Thyroid gland (tissue), 4 donors: ENCODE results near the gene RBM23. TPM values are rescaled to one million over a fixed set of nuclear protein-coding genes. Genes with fewer than 3 reads are reported as not detected.
A peak's percentile ranks its signal among the peaks of the same experiment; 100 is the strongest.
"Not testable (repeated sequence)": the region's sequence is repeated elsewhere in the genome, so short reads cannot be mapped to it uniquely, and the experiment has no call there.

ENCODE experiments used
- DNase-seq, 2 donors: peaks; one replicate each; pipeline ENCODE4 v3.0.0-alpha.2; 2019
- H3K27ac ChIP-seq, 3 donors: fragments of 200-600 bp; sonication (generic); 1 replicate in 2 of 3; 2 replicates in 1 of 3; pipeline ENCODE4 v1.5.1; 2016 to 2019; ENCODE audit warnings: mild to moderate bottlenecking in 1 of 3, moderate library complexity in 1 of 3
- H3K27me3 ChIP-seq: fragments of 200-600 bp; sonication (generic); one replicate; pipeline ENCODE4 v1.5.1; 2019
- H3K36me3 ChIP-seq, 2 donors: fragments of 200-600 bp; sonication (generic); one replicate each; pipeline ENCODE4 v1.5.1; 2016 to 2019
- H3K4me1 ChIP-seq, 2 donors: fragments of 200-600 bp; sonication (generic); one replicate each; pipeline ENCODE4 v1.5.1; 2017 to 2019
- H3K4me3 ChIP-seq, 3 donors: fragments of 200-600 bp; sonication (generic); replicated peaks in 1 of 3; 1 replicate in 2 of 3; 2 replicates in 1 of 3; pipeline ENCODE4 v1.5.1; 2016; ENCODE audit warnings: mild to moderate bottlenecking in 1 of 3
- H3K9me3 ChIP-seq: fragments of 200-600 bp; sonication (generic); one replicate; pipeline ENCODE4 v1.5.1; 2017
- POLR2A ChIP-seq, 2 donors: fragments of 450-650 bp; IDR thresholded peaks; one replicate each; pipeline ENCODE4 v1.6.1; 2017; ENCODE audit warnings: antibody characterized with exemption in 2 of 2, mild to moderate bottlenecking in 2 of 2, moderate library complexity in 1 of 2
- WGBS, 2 donors: methylation state at CpG; one replicate each; pipeline ENCODE4 v1.1.5; 2017; 5-methylcytosine and 5-hydroxymethylcytosine counted together
- intact Hi-C: fragments of 100-400 bp; cut with DNase I; formaldehyde crosslinking; loops from one replicate; pipeline ENCODE4 v1.15.1; 2023
- total RNA-seq, 4 donors: library from RNA; depleted of rRNA; stranded (reverse); fragments of >200 nt; gene quantifications; one replicate each; pipeline ENCODE4 v1.2.3, GENCODE V29; 2016
- TF ChIP-seq, protein P1 (sequence below), 6 experiments: fragments of 200-600 bp in 3 of 6; fragments of 450-650 bp in 3 of 6; sonication (generic) in 3 of 6; IDR thresholded peaks; one replicate each; pipeline ENCODE4 v1.5.1; 2016 to 2019; ENCODE audit warnings: antibody characterized with exemption in 6 of 6, mild to moderate bottlenecking in 2 of 6, inconsistent platforms in 1 of 6, moderate library complexity in 1 of 6

The RBM23 gene
- total RNA-seq, 4 donors from 2014 or later: 157 to 1,409 (median 683) TPM

DNA sequence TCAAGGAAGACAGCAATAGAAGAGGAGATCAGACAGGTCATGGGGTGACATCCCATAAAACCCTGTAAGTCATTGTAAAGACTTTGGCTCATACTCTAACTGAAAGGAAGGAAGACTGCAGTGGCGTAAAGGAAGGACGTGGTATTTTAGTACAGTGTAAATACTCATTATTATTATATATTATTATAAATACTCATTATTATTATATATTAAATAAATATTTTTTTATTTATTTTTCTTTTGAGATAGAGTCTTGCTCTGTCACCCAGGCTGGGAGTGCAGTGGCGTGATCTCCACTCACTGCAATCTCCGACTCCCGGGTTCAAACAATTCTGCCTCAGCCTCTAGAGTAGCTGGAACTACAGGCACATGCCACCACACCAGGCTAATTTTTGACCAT is 62.5 kb downstream of the RBM23 start:
- intact Hi-C loops: no loop called here
- TF ChIP-seq, protein P1, sequence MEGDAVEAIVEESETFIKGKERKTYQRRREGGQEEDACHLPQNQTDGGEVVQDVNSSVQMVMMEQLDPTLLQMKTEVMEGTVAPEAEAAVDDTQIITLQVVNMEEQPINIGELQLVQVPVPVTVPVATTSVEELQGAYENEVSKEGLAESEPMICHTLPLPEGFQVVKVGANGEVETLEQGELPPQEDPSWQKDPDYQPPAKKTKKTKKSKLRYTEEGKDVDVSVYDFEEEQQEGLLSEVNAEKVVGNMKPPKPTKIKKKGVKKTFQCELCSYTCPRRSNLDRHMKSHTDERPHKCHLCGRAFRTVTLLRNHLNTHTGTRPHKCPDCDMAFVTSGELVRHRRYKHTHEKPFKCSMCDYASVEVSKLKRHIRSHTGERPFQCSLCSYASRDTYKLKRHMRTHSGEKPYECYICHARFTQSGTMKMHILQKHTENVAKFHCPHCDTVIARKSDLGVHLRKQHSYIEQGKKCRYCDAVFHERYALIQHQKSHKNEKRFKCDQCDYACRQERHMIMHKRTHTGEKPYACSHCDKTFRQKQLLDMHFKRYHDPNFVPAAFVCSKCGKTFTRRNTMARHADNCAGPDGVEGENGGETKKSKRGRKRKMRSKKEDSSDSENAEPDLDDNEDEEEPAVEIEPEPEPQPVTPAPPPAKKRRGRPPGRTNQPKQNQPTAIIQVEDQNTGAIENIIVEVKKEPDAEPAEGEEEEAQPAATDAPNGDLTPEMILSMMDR (IDR thresholded peaks at IDR 0.05): no peak
- TF ChIP-seq POLR2A (IDR thresholded peaks at IDR 0.05): no peak
- H3K9me3 ChIP-seq: no peaks in the 10 kb centered on the region
- no peaks in the 10 kb centered on the region for H3K27me3 ChIP-seq
- WGBS, 2 donors: 95 to 96% methylated on average over 5 of the region's 5 CpGs
- H3K27ac ChIP-seq: no peak overlapping the region
- no peaks in the 10 kb centered on the region for H3K36me3 ChIP-seq
- no peak for DNase-seq
- H3K4me1 ChIP-seq: peaks cover 5 to 15% of the 10 kb centered on the region in 2 donors
- H3K4me3 ChIP-seq: no peak overlapping the region

DNA sequence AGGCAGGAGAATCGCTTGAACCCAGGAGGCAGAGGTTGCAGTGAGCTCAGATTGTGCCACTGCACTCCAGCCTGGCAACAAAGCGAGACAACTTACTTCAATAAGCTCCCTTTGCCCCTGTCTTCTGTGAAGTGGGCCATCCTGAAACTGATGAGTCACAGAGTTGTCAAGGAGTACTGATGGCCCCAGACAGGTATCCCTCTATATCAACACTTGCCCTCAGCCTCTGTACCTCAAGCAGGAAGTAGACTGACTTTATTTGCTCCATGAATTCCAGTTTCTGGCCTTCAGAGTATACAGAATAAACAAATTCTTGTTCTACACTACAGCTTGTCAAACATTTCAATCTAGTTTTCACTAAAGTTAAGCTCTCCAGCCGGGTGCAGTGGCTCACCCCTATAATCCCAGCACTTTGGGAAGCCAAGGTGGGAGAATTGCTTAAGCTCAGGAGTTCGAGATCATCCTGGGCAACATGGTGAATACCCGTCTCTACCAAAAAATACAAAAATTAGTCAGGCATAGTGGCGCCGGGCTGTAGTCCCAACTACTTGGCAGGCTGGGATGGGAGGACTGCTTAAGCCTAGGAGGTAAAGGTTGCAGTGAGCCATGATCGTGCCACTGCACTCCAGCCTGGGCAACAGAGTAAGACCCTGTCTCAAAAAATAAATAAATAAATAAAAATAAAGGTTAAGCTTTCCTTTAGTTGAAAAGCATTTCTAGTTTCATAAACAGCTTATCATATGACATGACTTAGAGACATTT is 63.8 kb downstream of the RBM23 start:
- Histone ChIP-seq H3K27ac (peak overlapping the region; percentile 33 to 42 (median 34)), H3K9me3 (no peaks in the 10 kb centered on the region), H3K36me3 (no peaks in the 10 kb centered on the region), H3K4me1 (peaks cover 5 to 25% of the 10 kb centered on the region in 2 donors), H3K4me3 (no peak overlapping the region), H3K27me3 (no peaks in the 10 kb centered on the region)
- WGBS, 2 donors: 53 to 54% methylated on average over 8 of the region's 8 CpGs
- intact Hi-C loops: loop anchor here (5.0 kb wide), 1 partner anchor 298 kb away; no protein-coding TSS in a partner anchor
- DNase-seq: peak in 1 of 2 donors; percentile 41
- no peak for TF ChIP-seq POLR2A (IDR thresholded peaks at IDR 0.05)
- TF ChIP-seq, protein P1 (IDR thresholded peaks at IDR 0.05): no peak

DNA sequence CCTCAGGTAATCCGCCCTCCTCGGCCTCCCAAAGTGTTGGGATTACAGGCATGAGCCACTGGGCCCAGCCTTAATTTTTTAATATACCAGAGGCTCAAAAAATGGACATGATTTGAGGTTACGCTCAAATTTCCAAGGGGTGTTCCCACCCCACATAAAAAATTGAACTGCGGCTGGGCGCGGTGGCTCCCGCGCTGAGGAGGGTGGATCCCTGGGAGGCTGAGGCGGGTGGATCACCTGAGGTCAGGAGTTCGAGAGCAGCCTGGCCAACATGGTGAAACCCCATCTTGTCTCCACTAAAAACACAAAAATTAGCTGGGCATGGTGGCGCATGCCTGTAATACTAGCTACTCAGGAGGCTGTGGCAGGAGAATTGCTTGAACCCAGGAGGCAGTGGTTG is 64.7 kb downstream of the RBM23 start:
- not testable (repeated sequence) for DNase-seq, H3K4me3 ChIP-seq, H3K27me3 ChIP-seq, H3K27ac ChIP-seq, H3K36me3 ChIP-seq, H3K9me3 ChIP-seq
- peaks cover 5 to 33% of the 10 kb centered on the region in 2 donors for H3K4me1 ChIP-seq
- 94 to 95% methylated on average over 11 of the region's 11 CpGs for WGBS, 2 donors
- intact Hi-C loops: loop anchor here (5.0 kb wide), 1 partner anchor 297 kb away; no protein-coding TSS in a partner anchor

DNA sequence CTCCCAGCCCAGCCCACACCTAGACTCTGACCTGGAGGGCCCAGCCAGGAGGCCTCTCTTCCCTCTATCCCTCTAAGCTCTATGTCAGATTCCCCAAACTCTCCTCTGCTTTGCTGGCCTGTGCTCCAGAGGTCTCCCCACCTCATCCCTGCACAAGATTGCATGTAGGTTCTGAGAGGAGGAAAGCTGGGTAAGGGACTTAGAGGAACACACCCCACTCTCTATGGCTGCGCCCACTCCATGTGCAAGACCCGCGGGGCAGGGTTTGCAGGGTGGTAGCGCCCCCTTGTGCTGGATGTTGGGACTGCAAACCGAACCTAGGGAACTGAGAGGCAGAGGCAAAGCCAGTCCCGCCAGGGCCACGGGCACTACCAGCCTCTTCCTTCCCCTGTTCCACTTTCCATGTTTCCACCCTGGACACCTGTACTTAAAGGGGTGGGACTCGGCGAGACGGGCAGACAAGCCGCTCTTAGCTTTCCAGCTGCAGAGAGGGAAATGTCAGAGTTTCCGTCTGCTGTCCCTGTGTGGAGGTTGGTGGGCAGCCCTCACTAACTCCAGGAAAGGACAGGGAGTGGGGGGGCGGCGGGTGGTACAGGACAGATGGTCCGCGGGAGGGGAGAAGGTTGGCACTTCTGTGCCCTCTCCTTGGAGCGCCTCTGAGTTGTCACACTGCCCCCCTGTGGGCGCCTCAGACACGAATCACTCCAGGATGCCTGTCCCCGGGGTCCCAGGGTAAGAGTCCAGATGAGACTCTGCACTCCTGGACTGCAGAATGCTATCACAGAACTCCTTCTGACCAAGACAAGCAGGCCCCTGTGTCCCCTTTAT is 65.8 kb downstream of the RBM23 start:
- intact Hi-C loops: loop anchor here (2.0 to 5.0 kb wide), 2 partner anchors 30 to 296 kb away; no protein-coding TSS in a partner anchor
- H3K9me3 ChIP-seq: no peaks in the 10 kb centered on the region
- peak overlapping the region in 1 of 3 donors; percentile 23 for H3K4me3 ChIP-seq
- H3K27ac ChIP-seq: peak overlapping the region; percentile 52 to 83 (median 72)
- H3K36me3 ChIP-seq: no peaks in the 10 kb centered on the region
- peak; percentile 89 for DNase-seq
- no peaks in the 10 kb centered on the region for H3K27me3 ChIP-seq
- peaks cover 5 to 41% of the 10 kb centered on the region in 2 donors for H3K4me1 ChIP-seq
- 1 to 3% methylated on average over 12 to 19 of the region's 20 CpGs for WGBS, 2 donors
- TF ChIP-seq POLR2A (IDR thresholded peaks at IDR 0.05): peak in 1 of 2 donors; percentile 42
- TF ChIP-seq, protein P1 (IDR thresholded peaks at IDR 0.05): peak; percentile 73 to 97 (median 90)

DNA sequence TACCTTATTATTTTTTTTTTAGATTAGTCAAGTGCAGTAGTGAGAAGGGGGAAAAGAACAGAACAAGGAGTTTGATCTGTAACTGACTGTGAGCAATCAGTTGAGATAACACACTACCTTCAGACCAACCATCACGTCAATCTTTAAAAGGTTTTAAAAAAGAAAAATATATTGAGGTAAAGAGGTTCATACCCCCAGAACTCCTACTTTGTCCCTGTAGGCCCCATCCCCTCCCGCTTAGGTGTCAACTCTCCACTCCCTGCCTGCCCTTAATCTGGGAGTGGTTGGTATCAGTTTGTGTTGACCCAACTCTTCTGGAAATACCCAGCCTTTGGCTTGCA is 66.4 kb downstream of the RBM23 start:
- no peaks in the 10 kb centered on the region for H3K27me3 ChIP-seq
- H3K27ac ChIP-seq: peak overlapping the region in 1 of 3 donors; percentile 83
- 84 to 90% methylated on average over 2 of the region's 2 CpGs for WGBS, 2 donors
- peaks cover 5 to 47% of the 10 kb centered on the region in 2 donors for H3K4me1 ChIP-seq
- intact Hi-C loops: loop anchor here (2.0 to 5.0 kb wide), 2 partner anchors 30 to 295 kb away; no protein-coding TSS in a partner anchor
- H3K36me3 ChIP-seq: no peaks in the 10 kb centered on the region
- no peaks in the 10 kb centered on the region for H3K9me3 ChIP-seq
- H3K4me3 ChIP-seq: no peak overlapping the region
- DNase-seq: no peak
- TF ChIP-seq, protein P1 (IDR thresholded peaks at IDR 0.05): no peak
- TF ChIP-seq POLR2A (IDR thresholded peaks at IDR 0.05): no peak

DNA sequence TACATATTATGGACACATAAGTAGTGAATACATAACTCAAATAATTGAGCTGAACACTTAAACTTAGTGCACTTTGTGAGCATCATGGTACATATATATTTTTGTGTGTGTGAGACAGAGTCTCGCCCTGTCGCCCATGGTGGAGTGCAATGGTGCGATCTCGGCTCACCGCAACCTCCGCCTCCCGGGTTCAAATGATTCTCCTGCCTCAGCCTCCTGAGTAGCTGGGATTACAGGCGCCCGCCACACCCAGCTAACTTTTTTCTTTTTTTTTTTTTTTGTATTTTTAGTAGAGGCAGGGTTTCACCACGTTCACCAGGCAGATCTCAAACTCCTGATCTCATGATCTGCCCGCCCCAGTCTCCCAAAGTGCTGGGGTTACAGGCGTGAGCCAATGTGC is 66.8 kb downstream of the RBM23 start:
- H3K27me3 ChIP-seq, H3K36me3 ChIP-seq, DNase-seq, H3K4me3 ChIP-seq, H3K9me3 ChIP-seq, H3K27ac ChIP-seq: not testable (repeated sequence)
- peaks cover 5 to 51% of the 10 kb centered on the region in 2 donors for H3K4me1 ChIP-seq
- 82 to 84% methylated on average over 12 of the region's 12 CpGs for WGBS, 2 donors
- intact Hi-C loops: loop anchor here (2.0 to 5.0 kb wide), 2 partner anchors 29 to 295 kb away; no protein-coding TSS in a partner anchor
